Epithelial cell of esophagus (primary cell): Measurements from ENCODE around the gene RTCA.
"Not testable (repeated sequence)": the region's sequence is repeated elsewhere in the genome, so short reads cannot be mapped to it uniquely, and the experiment has no call there.

Experiments used
- DNase-seq: peaks from one replicate; pipeline ENCODE4 v3.0.0; 2010; ENCODE audit warnings: low read depth
- H3K4me3 ChIP-seq: 2 replicates; pipeline ENCODE4 v1.5.1; 2011; ENCODE audit warnings: mild to moderate bottlenecking, low read length, control low read depth
- CTCF ChIP-seq: IDR thresholded peaks from 2 replicates; pipeline ENCODE4 v1.5.1; 2011; ENCODE audit warnings: low read depth, mild to moderate bottlenecking, low read length, control low read depth, inconsistent platforms; ENCODE audit not compliant: insufficient read depth; ENCODE audit errors: missing control alignments

RTCA gene

DNA sequence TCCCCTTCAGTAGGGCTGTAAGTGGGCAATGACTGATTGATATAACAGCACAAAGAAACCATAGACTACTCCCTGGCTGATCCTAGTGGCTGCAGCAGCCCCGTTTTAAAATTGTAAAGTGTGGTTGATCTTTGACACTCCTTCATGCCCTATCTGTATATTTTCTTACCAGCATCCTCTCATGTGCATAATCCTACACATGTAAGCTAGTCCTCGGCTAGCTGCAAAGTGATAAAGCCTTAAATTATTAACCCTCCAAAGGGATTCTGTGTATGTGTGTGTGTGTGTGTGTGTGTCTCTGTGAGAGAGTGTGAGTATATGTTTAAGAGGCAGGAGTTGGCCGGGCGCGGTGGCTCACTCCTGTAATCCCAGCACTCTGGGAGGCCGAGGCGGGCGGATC lies 55.5 kb downstream of the RTCA start:
- TF ChIP-seq CTCF, result no peak
- DNase-seq, result no peak
- no peak overlapping the region for H3K4me3 ChIP-seq

GRCh38 chr1:100322436-100323211 lies 56.6 kb downstream of the RTCA start:
- H3K4me3 ChIP-seq, result no peak overlapping the region
- peak; percentile 59 for DNase-seq
- no peak for TF ChIP-seq CTCF

- no peak for TF ChIP-seq CTCF
- no peak for DNase-seq
- no peak overlapping the region for H3K4me3 ChIP-seq
These were observed 57.5 kb downstream of the RTCA start for GRCh38 chr1:100323419-100324106.

GRCh38 chr1:100325415-100326324 lies 59.7 kb downstream of the RTCA start:
- DNase-seq, result no peak
- no peak for TF ChIP-seq CTCF
- no peak overlapping the region for H3K4me3 ChIP-seq

- DNase-seq, H3K4me3 ChIP-seq: not testable (repeated sequence)
These were observed 60.3 kb downstream of the RTCA start for GRCh38 chr1:100326325-100326670.

- no peak for DNase-seq
- no peak overlapping the region for H3K4me3 ChIP-seq
- no peak for TF ChIP-seq CTCF
These were observed 62.1 kb downstream of the RTCA start for GRCh38 chr1:100328133-100328532.

- not testable (repeated sequence) for DNase-seq, H3K4me3 ChIP-seq
These were observed 65.1 kb downstream of the RTCA start for GRCh38 chr1:100331146-100331545.
